Natural killer cell (primary cell): ENCODE measurements around the gene CPT1A. TPM values are rescaled to one million over a fixed set of nuclear protein-coding genes. Genes with fewer than 3 reads are reported as not detected.

Source experiments
- ATAC-seq, 3 donors: fragments of 150-1000 bp in 2 of 3; fragments of 200-7000 bp in 1 of 3; cut with Tn5 transposase; 1 replicate in 1 of 3; 2 replicates in 2 of 3; pipeline ENCODE4 v1.10.0; 2021; ENCODE audit warnings: mild to moderate bottlenecking in 2 of 3, moderate library complexity in 2 of 3
- DNase-seq, 2 donors: peaks; one replicate each; pipeline versions ENCODE4 v3.0.0 to v3.0.0-alpha.2; 2013 to 2021; ENCODE audit warnings: mixed read lengths in 1 of 2
- H3K27ac ChIP-seq: one replicate; pipeline ENCODE4 v1.5.1; 2013; ENCODE audit warnings: mild to moderate bottlenecking, low read length
- H3K27me3 ChIP-seq: one replicate; pipeline ENCODE4 v1.6.1; 2013; ENCODE audit warnings: low read length; ENCODE audit not compliant: control insufficient read depth, insufficient read depth
- H3K36me3 ChIP-seq: one replicate; pipeline ENCODE4 v1.6.1; 2013; ENCODE audit warnings: low read length; ENCODE audit not compliant: control insufficient read depth, insufficient read depth
- H3K4me1 ChIP-seq: one replicate; pipeline ENCODE4 v1.6.1; 2013; ENCODE audit warnings: low read length; ENCODE audit not compliant: control insufficient read depth, insufficient read depth
- H3K4me3 ChIP-seq: one replicate; pipeline ENCODE4 v1.5.1; 2013; ENCODE audit warnings: low read length
- H3K9me3 ChIP-seq: one replicate; pipeline ENCODE4 v1.6.1; 2013; ENCODE audit warnings: low read length; ENCODE audit not compliant: control insufficient read depth, insufficient read depth
- H3K27ac Mint-ChIP-seq, 2 donors: one replicate each; pipeline ENCODE4 v1.8.0; 2022; ENCODE audit warnings: mild to moderate bottlenecking in 2 of 2, mixed read lengths in 2 of 2, moderate library complexity in 1 of 2
- H3K27me3 Mint-ChIP-seq, 2 donors: one replicate each; pipeline ENCODE4 v1.8.0; 2022; ENCODE audit warnings: low read depth in 2 of 2, mixed read lengths in 2 of 2
- H3K36me3 Mint-ChIP-seq: one replicate; pipeline ENCODE4 v1.8.0; 2022; ENCODE audit warnings: mixed read lengths
- H3K4me1 Mint-ChIP-seq, 2 donors: one replicate each; pipeline ENCODE4 v1.8.0; 2022; ENCODE audit warnings: mixed read lengths in 2 of 2
- H3K4me3 Mint-ChIP-seq: one replicate; pipeline ENCODE4 v1.8.0; 2022; ENCODE audit warnings: mild to moderate bottlenecking, moderate library complexity, mixed read lengths
- H3K9me3 Mint-ChIP-seq, 2 donors: one replicate each; pipeline ENCODE4 v1.8.0; 2022; ENCODE audit warnings: mixed read lengths in 2 of 2
- WGBS: methylation state at CpG from one replicate; pipeline ENCODE4 v1.1.7; 2013; ENCODE audit warnings: missing lambda C conversion rate; ENCODE audit not compliant: insufficient coverage; 5-methylcytosine and 5-hydroxymethylcytosine counted together
- intact Hi-C: fragments of 100-400 bp; cut with micrococcal nuclease; formaldehyde crosslinking; loops from one replicate; pipeline ENCODE4 v1.14.2; 2022
- total RNA-seq, 4 donors: library from RNA; stranded (reverse); fragments of 120-200 nt in 1 of 4; gene quantifications; one replicate each; pipeline versions ENCODE4 v1.2.3 to v1.2.4, GENCODE V29; 2013 to 2022
- TF ChIP-seq, protein P1 (sequence below): fragments of 200-600 bp; IDR thresholded peaks from one replicate; pipeline ENCODE4 v1.8.0; 2022; ENCODE audit warnings: antibody characterized with exemption

The CPT1A gene
- total RNA-seq, 3 donors from 2014 or later (not counting 1 experiment from before 2014, with no cell fraction given) = 70.3 to 129 (median 100) TPM

DNA sequence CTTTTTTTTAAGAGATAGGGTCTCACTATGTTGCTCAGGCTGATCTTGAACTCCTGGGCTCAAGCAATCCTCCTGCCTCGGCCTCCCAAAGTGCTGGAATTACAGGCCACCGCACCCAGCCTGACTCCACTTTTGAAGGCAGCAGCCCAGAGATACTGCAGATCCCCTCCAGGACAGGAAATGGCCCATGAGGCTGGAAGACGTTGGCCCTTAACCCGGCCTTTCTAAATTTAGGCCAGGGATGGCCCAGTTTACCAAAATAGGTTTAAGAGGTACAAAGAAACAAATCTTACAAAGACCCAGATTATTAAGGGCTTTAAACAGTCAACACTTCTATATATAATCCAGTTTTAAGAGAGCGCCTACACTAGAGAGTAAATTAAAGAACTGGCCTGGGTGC is 32.2 kb downstream of the CPT1A start:
- no peak for ATAC-seq
- 82% methylated on average over 5 of the region's 5 CpGs for WGBS
- TF ChIP-seq, protein P1, sequence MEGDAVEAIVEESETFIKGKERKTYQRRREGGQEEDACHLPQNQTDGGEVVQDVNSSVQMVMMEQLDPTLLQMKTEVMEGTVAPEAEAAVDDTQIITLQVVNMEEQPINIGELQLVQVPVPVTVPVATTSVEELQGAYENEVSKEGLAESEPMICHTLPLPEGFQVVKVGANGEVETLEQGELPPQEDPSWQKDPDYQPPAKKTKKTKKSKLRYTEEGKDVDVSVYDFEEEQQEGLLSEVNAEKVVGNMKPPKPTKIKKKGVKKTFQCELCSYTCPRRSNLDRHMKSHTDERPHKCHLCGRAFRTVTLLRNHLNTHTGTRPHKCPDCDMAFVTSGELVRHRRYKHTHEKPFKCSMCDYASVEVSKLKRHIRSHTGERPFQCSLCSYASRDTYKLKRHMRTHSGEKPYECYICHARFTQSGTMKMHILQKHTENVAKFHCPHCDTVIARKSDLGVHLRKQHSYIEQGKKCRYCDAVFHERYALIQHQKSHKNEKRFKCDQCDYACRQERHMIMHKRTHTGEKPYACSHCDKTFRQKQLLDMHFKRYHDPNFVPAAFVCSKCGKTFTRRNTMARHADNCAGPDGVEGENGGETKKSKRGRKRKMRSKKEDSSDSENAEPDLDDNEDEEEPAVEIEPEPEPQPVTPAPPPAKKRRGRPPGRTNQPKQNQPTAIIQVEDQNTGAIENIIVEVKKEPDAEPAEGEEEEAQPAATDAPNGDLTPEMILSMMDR = no peak
- Histone ChIP-seq H3K27me3 (no peaks in the 10 kb centered on the region), H3K4me1 (no peaks in the 10 kb centered on the region), H3K36me3 (peaks cover 40% of the 10 kb centered on the region), H3K27ac (no peak overlapping the region), H3K9me3 (no peaks in the 10 kb centered on the region), H3K4me3 (no peak overlapping the region)
- Mint-ChIP-seq H3K36me3 (no peaks in the 10 kb centered on the region), H3K4me1 (peaks cover 4 to 10% of the 10 kb centered on the region in 2 donors), H3K4me3 (no peak overlapping the region), H3K27me3 (no peaks in the 10 kb centered on the region), H3K9me3 (no peaks in the 10 kb centered on the region), H3K27ac (peak overlapping the region; percentile 64 to 75)
- intact Hi-C loops = no loop called here
- no peak for DNase-seq

DNA sequence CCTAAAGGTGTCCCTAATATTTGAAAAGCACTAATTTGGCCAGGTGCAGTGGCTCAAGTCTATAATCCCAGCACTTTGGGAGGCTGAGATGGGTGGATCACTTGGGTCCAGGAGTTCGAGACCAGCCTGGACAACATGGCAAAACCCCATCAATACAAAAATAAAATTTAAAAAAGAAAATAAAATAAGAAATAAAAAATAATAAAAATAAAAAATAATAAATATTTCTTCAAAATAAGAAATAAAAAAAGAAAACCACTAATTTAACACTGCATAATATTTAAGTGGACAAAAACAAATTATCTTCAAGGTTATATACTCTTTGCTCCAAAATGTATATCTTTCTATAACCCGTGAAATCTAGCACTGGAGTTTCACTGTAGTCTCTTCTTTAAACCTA is 32.9 kb downstream of the CPT1A start:
- H3K27me3 ChIP-seq = no peaks in the 10 kb centered on the region
- Mint-ChIP-seq H3K9me3 (no peaks in the 10 kb centered on the region), H3K27me3 (no peaks in the 10 kb centered on the region), H3K27ac (peak overlapping the region in 1 of 2 donors; percentile 64), H3K36me3 (no peaks in the 10 kb centered on the region), H3K4me3 (no peak overlapping the region), H3K4me1 (peaks cover 4 to 10% of the 10 kb centered on the region in 2 donors)
- DNase-seq (no peak), ATAC-seq (no peak)
- no peak overlapping the region for H3K4me3 ChIP-seq
- no peak overlapping the region for H3K27ac ChIP-seq
- intact Hi-C loops = no loop called here
- no CpG with 5 or more reads among the region's 2 CpGs for WGBS
- no peaks in the 10 kb centered on the region for H3K4me1 ChIP-seq
- peaks cover 44% of the 10 kb centered on the region for H3K36me3 ChIP-seq
- no peaks in the 10 kb centered on the region for H3K9me3 ChIP-seq
- TF ChIP-seq, protein P1 = no peak

DNA sequence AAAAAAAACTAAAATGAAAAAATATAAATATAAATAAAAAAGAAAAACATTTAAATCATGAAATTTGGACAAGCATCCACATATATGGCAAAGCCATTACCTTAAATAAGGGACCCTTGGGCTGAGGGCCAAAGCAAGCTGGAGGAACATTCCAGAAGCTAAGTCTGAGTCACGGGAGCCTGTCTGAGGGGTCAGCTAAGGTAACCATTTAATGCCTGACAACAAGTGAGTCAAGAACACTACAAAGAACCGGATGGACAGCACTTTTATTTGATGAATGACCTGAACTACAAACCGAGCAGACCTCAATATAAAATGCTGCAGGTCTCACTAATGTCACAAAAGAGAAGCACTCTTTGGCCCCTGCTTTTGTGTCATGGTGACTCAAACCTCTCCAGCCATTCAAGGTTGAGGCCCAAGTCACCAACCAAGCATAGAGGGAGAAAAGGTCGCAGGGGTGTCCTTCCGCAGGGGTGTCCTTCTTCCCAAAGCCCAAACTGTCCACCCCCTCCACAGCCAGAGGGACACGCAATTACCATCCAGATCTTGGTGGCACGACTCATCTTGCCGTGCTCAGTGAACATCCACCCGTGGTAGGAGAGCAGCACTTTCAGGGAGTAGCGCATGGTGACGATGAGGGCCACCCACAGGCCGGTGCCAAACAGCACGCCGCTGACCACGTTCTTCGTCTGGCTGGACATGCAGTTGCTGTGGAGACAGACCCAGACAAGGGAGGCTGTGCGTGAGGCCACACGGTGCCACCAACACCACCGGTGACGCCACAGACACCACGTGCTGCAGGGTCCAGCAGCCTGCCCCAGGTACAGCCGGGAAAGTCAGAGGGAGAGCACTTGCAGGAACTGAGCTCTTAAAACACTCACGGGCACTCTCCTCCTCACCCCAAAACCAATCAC is 34.5 kb downstream of the CPT1A start:
- ATAC-seq (no peak), DNase-seq (no peak)
- no peaks in the 10 kb centered on the region for H3K4me1 ChIP-seq
- no peak overlapping the region for H3K27ac ChIP-seq
- H3K36me3 Mint-ChIP-seq = no peaks in the 10 kb centered on the region
- no peak overlapping the region for H3K4me3 ChIP-seq
- no peak overlapping the region for H3K27ac Mint-ChIP-seq
- no peaks in the 10 kb centered on the region for H3K27me3 Mint-ChIP-seq
- no peaks in the 10 kb centered on the region for H3K27me3 ChIP-seq
- H3K36me3 ChIP-seq = peaks cover 44% of the 10 kb centered on the region
- no peaks in the 10 kb centered on the region for H3K9me3 Mint-ChIP-seq
- no peaks in the 10 kb centered on the region for H3K9me3 ChIP-seq
- peaks cover 4 to 5% of the 10 kb centered on the region in 2 donors for H3K4me1 Mint-ChIP-seq
- H3K4me3 Mint-ChIP-seq = no peak overlapping the region
- WGBS = 95% methylated on average over 23 of the region's 23 CpGs
- TF ChIP-seq, protein P1 = no peak
- intact Hi-C loops = no loop called here
